CD4-positive, alpha-beta T cell treated with Interleukin-15 for 1 hour (primary cell): ENCODE data around the gene EN1.

Source experiments
- DNase-seq: peaks from one replicate; pipeline ENCODE4 v3.0.0-alpha.2; 2020

The EN1 gene

GRCh38 chr2:118816669-118817068 lies 30.8 kb downstream of the EN1 start:
- DNase-seq = no peak

GRCh38 chr2:118815731-118816130 lies 31.7 kb downstream of the EN1 start:
- DNase-seq = no peak

- no peak for DNase-seq
These were observed 32.1 kb downstream of the EN1 start for GRCh38 chr2:118815314-118815713.

GRCh38 chr2:118814368-118814767 lies 33.1 kb downstream of the EN1 start:
- no peak for DNase-seq

GRCh38 chr2:118813601-118814339 lies 33.7 kb downstream of the EN1 start:
- no peak for DNase-seq

- no peak for DNase-seq
These were observed 34.3 kb downstream of the EN1 start for GRCh38 chr2:118813111-118813510.

GRCh38 chr2:118812552-118812951 lies 34.9 kb downstream of the EN1 start:
- no peak for DNase-seq

- no peak for DNase-seq
These were observed 35.8 kb downstream of the EN1 start for GRCh38 chr2:118811514-118812115.

GRCh38 chr2:118810766-118811165 lies 36.7 kb downstream of the EN1 start:
- DNase-seq = no peak

GRCh38 chr2:118808429-118808809 lies 39.0 kb downstream of the EN1 start:
- DNase-seq = no peak

- DNase-seq = no peak
These were observed 39.6 kb downstream of the EN1 start for GRCh38 chr2:118807668-118808428.

GRCh38 chr2:118806797-118807667 lies 40.4 kb downstream of the EN1 start:
- no peak for DNase-seq

- DNase-seq = no peak
These were observed 42.3 kb downstream of the EN1 start for GRCh38 chr2:118805064-118805690.

- DNase-seq = no peak
These were observed 44.4 kb downstream of the EN1 start for GRCh38 chr2:118803012-118803411.

GRCh38 chr2:118801151-118801550 lies 46.3 kb downstream of the EN1 start:
- DNase-seq = no peak

GRCh38 chr2:118800736-118801135 lies 46.7 kb downstream of the EN1 start:
- DNase-seq = no peak

- DNase-seq = no peak
These were observed 52.9 kb downstream of the EN1 start for GRCh38 chr2:118794546-118794945.
